Mesenchymal stem cell (in vitro differentiated cells and primary cell): ENCODE results near the gene SNAP25.

ENCODE experiments used
- DNase-seq: peaks from one replicate; pipeline ENCODE4 v3.0.0-alpha.2; 2013
- H2AFZ ChIP-seq: one replicate; pipeline ENCODE4 v1.6.1; 2013; ENCODE audit warnings: low read depth, mild to moderate bottlenecking, control low read depth, inconsistent platforms, low read length, moderate library complexity
- H2AK5ac ChIP-seq: 2 replicates; pipeline ENCODE4 v1.6.1; 2013; ENCODE audit warnings: low read length, moderate library complexity, mild to moderate bottlenecking, inconsistent platforms; ENCODE audit not compliant: severe bottlenecking
- H2BK120ac ChIP-seq: one replicate; pipeline ENCODE4 v1.6.1; 2013; ENCODE audit warnings: low read depth, mild to moderate bottlenecking, inconsistent platforms, low read length, moderate library complexity
- H2BK12ac ChIP-seq, 2 experiments: one replicate each; pipeline ENCODE4 v1.6.1; 2013; ENCODE audit warnings: inconsistent platforms in 2 of 2, low read length in 2 of 2, mild to moderate bottlenecking in 2 of 2, moderate library complexity in 2 of 2, control low read depth in 1 of 2
- H2BK15ac ChIP-seq: one replicate; pipeline ENCODE4 v1.6.1; 2013; ENCODE audit warnings: mild to moderate bottlenecking, low read depth, inconsistent platforms; ENCODE audit not compliant: poor library complexity, severe bottlenecking
- H2BK5ac ChIP-seq: 2 replicates; pipeline ENCODE4 v1.6.1; 2013; ENCODE audit warnings: low read depth, mild to moderate bottlenecking, low read length, control low read depth, inconsistent platforms; ENCODE audit not compliant: poor library complexity, severe bottlenecking
- H3K14ac ChIP-seq, 2 experiments: one replicate each; pipeline ENCODE4 v1.6.1; 2013; ENCODE audit warnings: inconsistent platforms in 2 of 2, low read length in 2 of 2, control low read depth in 1 of 2, mild to moderate bottlenecking in 1 of 2, moderate library complexity in 1 of 2
- H3K18ac ChIP-seq, 2 experiments: one replicate each; pipeline ENCODE4 v1.6.1; 2013; ENCODE audit warnings: inconsistent platforms in 2 of 2, low read length in 2 of 2, control low read depth in 1 of 2, low read depth in 1 of 2, mild to moderate bottlenecking in 1 of 2
- H3K23ac ChIP-seq, 2 experiments: one replicate each; pipeline ENCODE4 v1.6.1; 2013; ENCODE audit warnings: inconsistent platforms in 2 of 2, low read length in 2 of 2, mild to moderate bottlenecking in 2 of 2, moderate library complexity in 2 of 2, control low read depth in 1 of 2
- H3K27ac ChIP-seq: 2 replicates; pipeline ENCODE4 v1.5.1; 2013; ENCODE audit warnings: mild to moderate bottlenecking, moderate library complexity, low read length, control low read depth, inconsistent platforms; ENCODE audit not compliant: poor library complexity, severe bottlenecking
- H3K27me3 ChIP-seq, 2 experiments: 2 replicates each; pipeline versions ENCODE4 v1.6.1 to v1.7.0; 2013; ENCODE audit warnings: low read length in 2 of 2, mild to moderate bottlenecking in 2 of 2, moderate library complexity in 2 of 2, control low read depth in 1 of 2, inconsistent platforms in 1 of 2; ENCODE audit not compliant: control insufficient read depth in 1 of 2, insufficient read depth in 1 of 2
- H3K36me3 ChIP-seq, 2 experiments: 2 replicates each; pipeline versions ENCODE4 v1.6.1 to v1.7.0; 2013; ENCODE audit warnings: low read length in 2 of 2, control low read depth in 1 of 2, inconsistent platforms in 1 of 2, low read depth in 1 of 2, mild to moderate bottlenecking in 1 of 2; ENCODE audit not compliant: insufficient read depth in 2 of 2, control insufficient read depth in 1 of 2
- H3K4ac ChIP-seq, 2 experiments: one replicate each; pipeline ENCODE4 v1.6.1; 2013; ENCODE audit warnings: inconsistent platforms in 2 of 2, low read length in 2 of 2, mild to moderate bottlenecking in 2 of 2, moderate library complexity in 2 of 2, control low read depth in 1 of 2, low read depth in 1 of 2
- H3K4me1 ChIP-seq: 2 replicates; pipeline ENCODE4 v1.6.1; 2013; ENCODE audit warnings: low read depth, low read length, control low read depth; ENCODE audit not compliant: control insufficient read depth, insufficient read depth
- H3K4me2 ChIP-seq: 2 replicates; pipeline ENCODE4 v1.6.1; 2013; ENCODE audit warnings: low read length, mild to moderate bottlenecking, inconsistent platforms; ENCODE audit not compliant: poor library complexity, severe bottlenecking
- H3K4me3 ChIP-seq, 2 experiments: 2 replicates each; pipeline versions ENCODE4 v1.5.1 to v1.7.0; 2013; ENCODE audit warnings: low read length in 2 of 2, mild to moderate bottlenecking in 2 of 2, control low read depth in 1 of 2, low read depth in 1 of 2; ENCODE audit not compliant: insufficient read depth in 1 of 2
- H3K79me1 ChIP-seq: replicated peaks from 2 replicates; pipeline ENCODE4 v1.6.1; 2013; ENCODE audit warnings: mild to moderate bottlenecking, control low read depth, low read length, inconsistent platforms; ENCODE audit not compliant: poor library complexity, severe bottlenecking
- H3K9ac ChIP-seq: 2 replicates; pipeline ENCODE4 v1.7.0; 2013; ENCODE audit warnings: mild to moderate bottlenecking, low read length, moderate library complexity
- H3K9me3 ChIP-seq: 2 replicates; pipeline ENCODE4 v1.7.0; 2013; ENCODE audit warnings: mild to moderate bottlenecking, low read length; ENCODE audit not compliant: control insufficient read depth
- H4K8ac ChIP-seq: one replicate; pipeline ENCODE4 v1.6.1; 2013; ENCODE audit warnings: inconsistent platforms, mild to moderate bottlenecking, low read length, moderate library complexity
- H4K91ac ChIP-seq: one replicate; pipeline ENCODE4 v1.6.1; 2013; ENCODE audit warnings: mild to moderate bottlenecking, low read length, inconsistent platforms
- WGBS: methylation state at CpG from one replicate; pipeline ENCODE4 v1.1.7; 2013; ENCODE audit warnings: mixed read lengths; 5-methylcytosine and 5-hydroxymethylcytosine counted together

Gene SNAP25

DNA sequence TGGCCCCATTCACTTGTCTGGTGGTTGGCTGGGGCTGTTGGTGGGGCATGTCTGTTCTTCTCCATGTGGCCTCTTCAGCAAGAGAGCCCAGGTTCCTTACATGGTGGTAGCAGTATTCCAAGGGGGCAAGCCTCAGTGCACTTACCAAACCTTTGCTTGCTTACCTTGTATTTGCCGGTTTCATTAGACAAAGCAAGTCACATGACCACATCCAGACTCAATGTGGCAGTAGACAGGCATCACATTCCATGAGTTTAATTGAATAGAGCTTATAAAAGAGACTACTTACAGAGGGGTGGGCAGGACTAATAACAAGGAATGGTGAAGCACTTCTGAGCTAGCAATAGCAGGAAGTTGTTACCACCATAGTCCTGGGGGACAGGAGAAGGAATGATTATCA is 78.6 kb downstream of the SNAP25 start:
- Histone ChIP-seq H2BK15ac (no peak overlapping the region), H2BK5ac (no peak overlapping the region), H3K27ac (no peak overlapping the region), H3K9me3 (no peaks in the 10 kb centered on the region), H3K14ac (no peak overlapping the region), H3K4ac (no peak overlapping the region), H3K18ac (no peak overlapping the region), H2AK5ac (no peak overlapping the region), H3K4me3 (no peak overlapping the region), H3K23ac (no peak overlapping the region), H3K4me2 (no peak overlapping the region), H2AFZ (no peak overlapping the region), H3K27me3 (peaks cover 0 to 12% of the 10 kb centered on the region in 2 experiments), H4K8ac (no peak overlapping the region), H2BK12ac (no peak overlapping the region), H4K91ac (no peak overlapping the region), H3K79me1 (no peaks in the 10 kb centered on the region), H3K4me1 (no peaks in the 10 kb centered on the region), H3K9ac (no peak overlapping the region), H3K36me3 (no peaks in the 10 kb centered on the region), H2BK120ac (no peak overlapping the region)
- DNase-seq: no peak
- WGBS: 75% methylated on average over 1 of the region's 1 CpG

DNA sequence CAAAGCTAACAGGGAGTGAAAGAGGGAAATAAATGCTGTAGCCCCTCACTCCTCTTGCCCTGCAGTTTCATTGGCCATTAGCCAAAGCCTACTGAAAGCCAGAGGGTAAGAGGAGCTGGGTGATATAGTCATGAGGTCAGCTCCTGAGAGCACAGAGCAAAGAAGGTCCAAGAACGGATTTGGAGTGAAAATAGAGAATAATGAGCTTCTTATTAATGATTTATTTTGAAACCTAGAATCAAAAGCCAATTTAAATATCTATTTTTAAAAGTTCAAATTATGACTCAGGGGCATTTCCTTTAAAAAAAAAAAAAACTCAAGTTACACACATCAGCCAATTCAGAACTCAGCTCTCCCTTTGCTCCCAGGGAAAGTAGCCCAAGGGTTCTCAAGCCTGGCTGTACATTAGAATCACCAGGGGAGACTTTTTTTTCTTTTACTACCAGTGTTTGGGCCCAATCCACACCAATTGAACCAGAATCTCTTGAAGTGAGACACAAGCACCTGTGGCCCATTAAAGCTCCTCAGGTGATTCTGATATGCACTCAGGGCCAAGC is 79.1 kb downstream of the SNAP25 start:
- Histone ChIP-seq H2BK15ac (no peak overlapping the region), H2BK5ac (no peak overlapping the region), H2AFZ (no peak overlapping the region), H2BK12ac (no peak overlapping the region), H3K27me3 (peaks cover 0 to 12% of the 10 kb centered on the region in 2 experiments), H3K14ac (no peak overlapping the region), H3K4me2 (no peak overlapping the region), H3K36me3 (no peaks in the 10 kb centered on the region), H4K91ac (no peak overlapping the region), H3K23ac (no peak overlapping the region), H3K9ac (no peak overlapping the region), H3K9me3 (no peaks in the 10 kb centered on the region), H4K8ac (no peak overlapping the region), H3K18ac (no peak overlapping the region), H3K4me3 (no peak overlapping the region), H3K4ac (no peak overlapping the region), H3K27ac (no peak overlapping the region), H2BK120ac (no peak overlapping the region), H2AK5ac (no peak overlapping the region), H3K4me1 (no peaks in the 10 kb centered on the region), H3K79me1 (no peaks in the 10 kb centered on the region)
- DNase-seq: no peak
- no CpG with 5 or more reads among the region's 1 CpG for WGBS

DNA sequence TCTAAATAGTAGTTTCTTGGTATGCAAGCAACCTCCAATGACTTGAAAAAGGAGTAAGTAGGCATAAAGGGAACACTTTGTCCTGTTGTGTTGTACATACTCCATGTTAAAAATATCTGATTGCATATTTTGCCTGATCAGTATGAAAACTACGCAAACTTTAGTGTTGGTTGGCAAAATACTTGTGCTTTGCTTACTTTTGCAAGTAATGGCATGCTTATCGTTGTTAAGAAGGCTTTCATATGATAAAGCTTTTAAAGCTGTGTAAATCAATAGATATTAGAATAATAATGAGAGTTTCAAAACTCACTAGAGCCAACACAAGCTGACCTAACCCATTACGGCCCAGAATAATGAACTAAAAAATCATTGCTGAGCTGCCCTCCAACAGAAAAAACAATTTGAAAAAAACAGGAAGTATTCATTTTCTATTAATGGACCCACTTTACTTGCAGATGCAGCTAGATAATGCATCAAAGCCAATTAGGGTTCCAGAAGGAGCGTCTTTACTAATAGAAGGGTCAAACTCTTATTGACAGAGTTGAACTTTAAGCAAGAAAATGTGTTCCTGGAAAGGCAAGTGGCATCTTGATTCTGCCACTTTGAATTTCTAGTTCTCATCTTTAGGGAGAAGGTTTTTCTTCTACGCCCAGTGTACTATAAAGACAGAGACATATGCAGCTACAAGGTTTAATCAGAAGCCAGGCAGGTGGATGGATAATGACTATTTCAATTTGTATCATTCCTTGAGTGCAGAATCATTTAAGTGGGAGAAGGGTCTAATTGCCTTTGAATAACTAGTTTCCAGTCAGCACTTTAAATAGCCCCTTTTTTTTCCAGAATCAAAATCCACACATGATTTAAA is 82.2 kb downstream of the SNAP25 start:
- Histone ChIP-seq H3K4me2 (no peak overlapping the region), H3K4ac (no peak overlapping the region), H3K36me3 (no peaks in the 10 kb centered on the region), H2AK5ac (no peak overlapping the region), H4K8ac (no peak overlapping the region), H3K27me3 (peaks cover 0 to 7% of the 10 kb centered on the region in 2 experiments), H3K23ac (no peak overlapping the region), H3K9me3 (no peaks in the 10 kb centered on the region), H2AFZ (no peak overlapping the region), H3K4me3 (no peak overlapping the region), H2BK5ac (no peak overlapping the region), H2BK12ac (no peak overlapping the region), H2BK120ac (no peak overlapping the region), H3K18ac (no peak overlapping the region), H3K27ac (no peak overlapping the region), H2BK15ac (no peak overlapping the region), H3K9ac (no peak overlapping the region), H3K14ac (no peak overlapping the region), H3K4me1 (no peaks in the 10 kb centered on the region), H3K79me1 (no peaks in the 10 kb centered on the region), H4K91ac (no peak overlapping the region)
- DNase-seq: no peak
- 74% methylated on average over 5 of the region's 5 CpGs for WGBS

DNA sequence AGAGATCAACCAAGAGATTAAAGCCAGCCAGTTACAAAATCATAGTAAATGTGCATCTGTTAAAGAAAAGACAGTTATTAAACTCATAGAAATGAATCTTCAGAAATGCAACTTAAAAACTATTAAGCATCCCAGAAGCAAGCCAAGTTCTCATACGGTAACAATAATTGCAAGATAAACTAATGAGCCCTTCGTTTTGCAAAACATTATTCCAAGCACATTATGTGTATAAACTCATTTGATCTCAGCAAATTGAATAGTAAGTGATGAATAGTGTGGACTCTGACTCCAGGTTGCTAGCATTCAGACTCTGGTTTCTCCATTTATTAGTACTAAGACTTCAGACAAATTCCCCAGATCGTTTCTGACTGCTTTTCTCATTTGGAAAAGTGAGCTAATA is 85.2 kb downstream of the SNAP25 start:
- H3K79me1 ChIP-seq: no peaks in the 10 kb centered on the region

More for the DNA sequence above, 85.2 kb downstream of the SNAP25 start:
- Histone ChIP-seq H3K4me3 (no peak overlapping the region), H2AFZ (no peak overlapping the region), H3K9me3 (no peaks in the 10 kb centered on the region), H2AK5ac (no peak overlapping the region), H3K27me3 (peaks cover 0 to 7% of the 10 kb centered on the region in 2 experiments), H3K18ac (no peak overlapping the region), H3K14ac (no peak overlapping the region), H2BK12ac (no peak overlapping the region), H3K4ac (no peak overlapping the region), H4K91ac (no peak overlapping the region), H3K36me3 (no peaks in the 10 kb centered on the region), H2BK120ac (no peak overlapping the region), H4K8ac (no peak overlapping the region), H3K4me1 (peaks cover 3% of the 10 kb centered on the region), H2BK15ac (no peak overlapping the region), H3K23ac (no peak overlapping the region), H3K9ac (no peak overlapping the region), H2BK5ac (no peak overlapping the region), H3K27ac (no peak overlapping the region), H3K4me2 (no peak overlapping the region)
- WGBS: 91% methylated on average over 1 of the region's 3 CpGs
- no peak for DNase-seq
